Measurements from ENCODE around the gene SPRY2. TPM values are rescaled to one million over a fixed set of nuclear protein-coding genes. Genes with fewer than 3 reads are reported as not detected.
A peak's percentile ranks its signal among the peaks of the same experiment; 100 is the strongest.

The SPRY2 gene
- total and polyA plus RNA-seq, 2 of the 8 experiments (the other 6 are each of a cell fraction or from before 2014, with no cell fraction given) = 37.7 to 37.9 TPM

DNA sequence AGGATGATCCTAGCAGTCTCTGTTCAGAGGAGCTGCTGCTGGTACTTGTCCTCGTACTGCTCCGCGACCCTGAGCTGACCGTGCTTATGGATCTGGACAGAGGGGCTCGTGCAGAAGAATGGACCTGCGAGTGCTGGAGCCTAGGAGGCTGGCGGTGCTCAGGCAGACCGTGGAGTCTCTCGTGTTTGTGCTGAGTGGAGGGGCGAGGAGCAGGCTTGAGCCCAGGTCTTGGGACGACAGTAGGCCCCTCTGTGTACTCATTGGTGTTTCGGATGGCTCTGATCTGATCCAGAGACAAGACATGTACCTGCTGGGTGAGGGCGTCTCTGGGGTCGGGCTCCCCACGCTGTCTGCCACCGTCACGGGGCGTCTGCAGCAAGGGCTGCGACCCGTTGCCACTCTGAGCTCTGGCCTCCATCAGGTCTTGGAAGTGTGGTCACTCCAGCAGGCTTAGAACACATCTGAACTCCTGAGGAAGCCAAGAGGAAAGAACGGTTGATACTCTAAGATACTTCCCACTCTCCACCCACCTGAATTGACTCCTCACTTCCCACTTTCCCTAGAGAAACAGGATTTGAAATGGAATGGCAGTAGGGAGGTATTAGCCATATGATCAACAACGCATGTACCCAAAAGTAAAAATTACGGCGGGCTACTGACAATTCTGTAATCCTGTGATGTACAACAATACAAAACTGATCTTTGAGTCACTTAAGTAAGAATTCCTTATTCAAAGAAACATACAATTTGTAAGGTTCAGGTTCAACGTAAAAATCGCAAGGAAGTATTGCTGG lies 3.4 kb downstream of the SPRY2 start:
- DNase-seq (ENCODE audit: low read depth in 1 of 2, low spot score in 2 of 2) (no peak), FAIRE-seq (no peak)
- Histone ChIP-seq H3K56ac (replicated peaks; ENCODE audit: insufficient read length, low read depth, low read length) (no peak overlapping the region), H3K14ac (ENCODE audit: insufficient read length) (no peak overlapping the region), H4K20me1 (replicated peaks in 1 of 2; ENCODE audit: control insufficient read depth in 1 of 2, insufficient read depth in 2 of 2, low read length in 2 of 2) (peaks cover 24 to 25% of the 10 kb centered on the region in 2 experiments), H3K27me3 (replicated peaks in 1 of 4; ENCODE audit: control insufficient read depth in 3 of 4, extremely low read depth in 1 of 4, insufficient read depth in 3 of 4, low read length in 3 of 4) (no peaks in the 10 kb centered on the region), H2BK5ac (ENCODE audit: low read depth, low read length) (0 out of 2 replicates have a peak overlapping the region, but pooled peaks have one; percentile 4), H2AFZ (ENCODE audit: low read length) (no peak overlapping the region), H3K4me1 (replicated peaks in 1 of 4; ENCODE audit: control insufficient read depth in 3 of 4, insufficient read depth in 4 of 4, low read length in 3 of 4) (peaks cover 0 to 15% (median 7%) of the 10 kb centered on the region in 4 experiments; a peak in 6 of 7 replicates), H3K23me2 (ENCODE audit: low read depth, low read length) (peaks cover 8% of the 10 kb centered on the region), H3K9me3 (ENCODE audit: insufficient read depth in 2 of 2, low read depth in 1 of 2, low read length in 1 of 2) (no peaks in the 10 kb centered on the region), H4K8ac (ENCODE audit: extremely low read depth, insufficient read depth, low read length) (no peak overlapping the region), H3K18ac (ENCODE audit: extremely low read depth, low read length) (no peak overlapping the region), H2BK20ac (ENCODE audit: low read length) (no peak overlapping the region), H3K4ac (replicated peaks; ENCODE audit: insufficient read length, low read depth, low read length) (no peak overlapping the region), H2BK120ac (replicated peaks; ENCODE audit: low read depth, low read length) (no peak overlapping the region), H2BK12ac (ENCODE audit: low read depth, low read length) (no peak overlapping the region), H3K79me1 (ENCODE audit: low read depth, low read length) (0 out of 2 replicates have a peak, but pooled peaks cover 4% of the 10 kb centered on the region), H3K23ac (ENCODE audit: insufficient read length) (no peak overlapping the region), H3K4me2 (ENCODE audit: insufficient read depth in 1 of 2, low read depth in 2 of 2, low read length in 2 of 2) (peak overlapping the region; percentile 70 to 74), H3K9ac (replicated peaks in 1 of 4; ENCODE audit: extremely low read depth in 1 of 4, low read depth in 3 of 4, low read length in 3 of 4) (no peak overlapping the region; a peak in 2 of 7 replicates), H3K36me3 (ENCODE audit: control insufficient read depth in 2 of 4, insufficient read depth in 4 of 4, low read length in 3 of 4) (peaks cover 3 to 41% (median 19%) of the 10 kb centered on the region in 4 experiments; a peak in 6 of 8 replicates), H3K4me3 (ENCODE audit: extremely low read depth in 1 of 4, insufficient read depth in 2 of 4, low read depth in 3 of 4, low read length in 4 of 4) (peak overlapping the region; percentile 73 to 100 (median 92); a peak in 7 of 8 replicates), H3K79me2 (ENCODE audit: control insufficient read depth in 1 of 2, insufficient read depth in 2 of 2, low read length in 2 of 2) (peaks cover 41 to 81% of the 10 kb centered on the region in 2 experiments), H4K5ac (ENCODE audit: insufficient read length, low read depth, low read length) (no peak overlapping the region), H4K91ac (replicated peaks; ENCODE audit: insufficient read length, low read length) (no peak overlapping the region), H3K27ac (ENCODE audit: low read depth, low read length) (no peak overlapping the region), H2BK15ac (ENCODE audit: low read length) (no peak overlapping the region), H2AK5ac (ENCODE audit: low read depth, low read length) (no peak overlapping the region)
- TF ChIP-seq, protein P1, sequence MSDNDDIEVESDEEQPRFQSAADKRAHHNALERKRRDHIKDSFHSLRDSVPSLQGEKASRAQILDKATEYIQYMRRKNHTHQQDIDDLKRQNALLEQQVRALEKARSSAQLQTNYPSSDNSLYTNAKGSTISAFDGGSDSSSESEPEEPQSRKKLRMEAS (IDR thresholded peaks at IDR 0.05) = no peak
- TF ChIP-seq, protein P2, sequence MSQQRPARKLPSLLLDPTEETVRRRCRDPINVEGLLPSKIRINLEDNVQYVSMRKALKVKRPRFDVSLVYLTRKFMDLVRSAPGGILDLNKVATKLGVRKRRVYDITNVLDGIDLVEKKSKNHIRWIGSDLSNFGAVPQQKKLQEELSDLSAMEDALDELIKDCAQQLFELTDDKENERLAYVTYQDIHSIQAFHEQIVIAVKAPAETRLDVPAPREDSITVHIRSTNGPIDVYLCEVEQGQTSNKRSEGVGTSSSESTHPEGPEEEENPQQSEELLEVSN (IDR thresholded peaks at IDR 0.05) = no peak
- WGBS, 2 experiments (ENCODE audit: extremely low coverage in 1 of 2, insufficient coverage in 1 of 2, insufficient read length in 1 of 2, insufficient replicate concordance in 2 of 2, low coverage in 1 of 2, low lambda C conversion rate in 2 of 2, missing lambda C conversion rate in 1 of 2) = 74% methylated on average over 26 of the region's 26 CpGs; no CpG with 5 or more reads in 1 of the 2 experiments
- ChIA-PET CTCF (ENCODE audit: partially characterized antibody) (interaction anchor here (0.9 to 1.1 kb wide), 2 partner anchors 12 to 27 kb away, joined by 3 read pairs; no protein-coding TSS in a partner anchor), POLR2A (ENCODE audit: partially characterized antibody) (interaction anchor here (0.8 kb wide), 2 partner anchors 38 to 41 kb away, joined by 3 read pairs; no protein-coding TSS in a partner anchor)

Data from H1 (cell line).